Measurements from ENCODE around the gene TMC1.

Gene TMC1

GRCh38 chr9:72680593-72681282 lies 159.3 kb downstream of the TMC1 start:
- DNase-seq (ENCODE audit: low spot score): no peak

- no peak for DNase-seq (ENCODE audit: low spot score)
Observed at GRCh38 chr9:72681283-72681630, 159.8 kb downstream of the TMC1 start.

- no peak for DNase-seq (ENCODE audit: low spot score)
Observed at GRCh38 chr9:72684615-72685014, 163.2 kb downstream of the TMC1 start.

GRCh38 chr9:72685911-72686310 lies 164.5 kb downstream of the TMC1 start:
- DNase-seq (ENCODE audit: low spot score): no peak

- DNase-seq (ENCODE audit: low spot score): no peak
Observed at GRCh38 chr9:72687331-72687730, 165.9 kb downstream of the TMC1 start.

GRCh38 chr9:72691671-72692070 lies 170.3 kb downstream of the TMC1 start:
- DNase-seq (ENCODE audit: low spot score): no peak

GRCh38 chr9:72695365-72695764 lies 174.0 kb downstream of the TMC1 start:
- DNase-seq (ENCODE audit: low spot score): no peak

GRCh38 chr9:72696511-72696910 lies 175.1 kb downstream of the TMC1 start:
- DNase-seq (ENCODE audit: low spot score): no peak

- no peak for DNase-seq (ENCODE audit: low spot score)
Observed at GRCh38 chr9:72701510-72701909, 180.1 kb downstream of the TMC1 start.

GRCh38 chr9:72703574-72703973 lies 182.2 kb downstream of the TMC1 start:
- no peak for DNase-seq (ENCODE audit: low spot score)

GRCh38 chr9:72704688-72705375 lies 183.4 kb downstream of the TMC1 start:
- DNase-seq (ENCODE audit: low spot score): no peak

- DNase-seq (ENCODE audit: low spot score): no peak
Observed at GRCh38 chr9:72718503-72718902, 197.1 kb downstream of the TMC1 start.

- DNase-seq (ENCODE audit: low spot score): no peak
Observed at GRCh38 chr9:72721067-72721466, 199.7 kb downstream of the TMC1 start.

- no peak for DNase-seq (ENCODE audit: low spot score)
Observed at GRCh38 chr9:72726947-72727346, 205.5 kb downstream of the TMC1 start.

GRCh38 chr9:72728031-72728770 lies 206.8 kb downstream of the TMC1 start:
- no peak for DNase-seq (ENCODE audit: low spot score)

GRCh38 chr9:72733895-72734294 lies 212.5 kb downstream of the TMC1 start:
- DNase-seq (ENCODE audit: low spot score): no peak

GRCh38 chr9:72734631-72735030 lies 213.2 kb downstream of the TMC1 start:
- DNase-seq (ENCODE audit: low spot score): no peak

- DNase-seq (ENCODE audit: low spot score): no peak
Observed at GRCh38 chr9:72743836-72744235, 222.4 kb downstream of the TMC1 start.

- DNase-seq (ENCODE audit: low spot score): no peak
Observed at GRCh38 chr9:72749276-72749675, 227.9 kb downstream of the TMC1 start.

- no peak for DNase-seq (ENCODE audit: low spot score)
Observed at GRCh38 chr9:72751541-72751940, 230.1 kb downstream of the TMC1 start.

GRCh38 chr9:72753266-72753893 lies 232.0 kb downstream of the TMC1 start:
- no peak for DNase-seq (ENCODE audit: low spot score)

GRCh38 chr9:72755836-72756235 lies 234.4 kb downstream of the TMC1 start:
- no peak for DNase-seq (ENCODE audit: low spot score)

GRCh38 chr9:72758944-72759343 lies 237.5 kb downstream of the TMC1 start:
- no peak for DNase-seq (ENCODE audit: low spot score)

Measured in HuH-7.5 (cell line).